Stimulated activated CD4-positive, alpha-beta T cell treated with anti-CD3 and anti-CD28 coated beads, Interleukin-4, amount 100 ng/mL, for 4 hours (primary cell): ENCODE measurements around the gene FAM120B.

Experiments
- DNase-seq, 2 experiments: peaks; one replicate each; pipeline ENCODE4 v3.0.0-alpha.2; 2020

FAM120B gene

DNA sequence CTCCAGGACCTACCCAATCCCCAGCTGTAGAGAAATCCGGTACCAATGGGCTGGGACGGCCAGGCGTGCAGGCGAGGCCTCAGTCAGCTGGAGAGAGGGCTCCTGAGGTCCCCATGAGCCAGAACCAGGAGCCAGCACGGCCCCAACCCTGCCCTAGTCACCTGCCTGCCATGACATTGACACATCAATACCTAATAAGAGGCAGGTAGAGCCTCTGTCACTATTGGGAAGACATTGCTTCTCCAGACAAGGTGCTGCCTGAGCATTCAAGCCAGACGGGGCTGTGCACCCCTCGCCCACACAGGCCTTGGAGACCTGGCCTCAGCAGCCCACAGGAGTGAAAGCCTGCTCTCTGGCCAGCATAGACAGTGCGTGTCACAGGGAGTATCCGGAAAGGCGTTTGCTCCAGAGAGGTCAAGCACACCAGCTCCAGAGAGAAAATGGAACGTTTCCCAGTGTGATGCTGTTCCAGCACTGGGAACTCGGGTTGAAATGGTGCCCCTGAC, 19.1 kb upstream of the FAM120B start:
- DNase-seq, result no peak

DNA sequence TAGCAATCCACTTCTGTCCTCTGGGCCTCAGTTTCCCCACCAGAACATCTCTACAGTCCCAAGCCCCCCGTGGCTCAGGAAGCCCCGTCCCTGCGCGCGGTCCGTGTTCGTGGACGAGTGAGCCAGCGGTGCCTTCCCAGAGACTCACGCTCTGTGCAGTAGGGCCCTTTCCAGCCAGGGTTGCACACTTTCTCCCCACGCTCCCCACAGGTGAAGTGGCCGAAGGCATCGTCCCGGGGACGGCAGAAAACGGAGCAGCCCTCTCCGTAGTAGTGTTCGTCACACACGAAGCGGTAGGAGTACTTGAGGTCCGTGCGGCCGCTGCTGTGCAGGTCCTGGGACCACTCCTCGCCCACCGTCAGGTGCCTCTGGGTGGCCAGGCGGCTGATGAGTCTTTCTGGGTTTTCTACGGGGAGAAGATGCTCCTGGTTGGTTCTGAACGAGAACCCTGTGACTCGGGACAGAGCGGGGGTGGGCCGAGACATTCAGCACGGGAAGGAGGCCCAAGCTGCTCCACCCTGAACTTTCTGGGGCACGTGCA, 18.4 kb upstream of the FAM120B start:
- DNase-seq, result no peak

DNA sequence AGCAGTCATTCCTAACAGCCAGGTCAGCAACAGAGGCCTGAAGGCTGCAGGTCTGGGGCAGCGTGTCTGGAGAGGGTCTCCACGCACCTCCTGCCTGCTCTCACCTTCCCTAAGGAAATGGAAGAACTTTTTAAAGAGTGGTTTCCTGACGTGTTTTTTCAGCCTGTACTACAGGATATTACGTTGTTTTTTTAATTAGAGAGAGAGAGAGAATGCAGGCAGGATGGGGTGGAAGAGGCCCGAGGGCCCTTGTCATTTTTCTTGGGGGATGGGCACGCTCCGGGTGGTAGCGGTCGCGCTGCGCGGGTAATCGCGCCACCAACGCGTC, 17.7 kb upstream of the FAM120B start:
- DNase-seq, result no peak

DNA sequence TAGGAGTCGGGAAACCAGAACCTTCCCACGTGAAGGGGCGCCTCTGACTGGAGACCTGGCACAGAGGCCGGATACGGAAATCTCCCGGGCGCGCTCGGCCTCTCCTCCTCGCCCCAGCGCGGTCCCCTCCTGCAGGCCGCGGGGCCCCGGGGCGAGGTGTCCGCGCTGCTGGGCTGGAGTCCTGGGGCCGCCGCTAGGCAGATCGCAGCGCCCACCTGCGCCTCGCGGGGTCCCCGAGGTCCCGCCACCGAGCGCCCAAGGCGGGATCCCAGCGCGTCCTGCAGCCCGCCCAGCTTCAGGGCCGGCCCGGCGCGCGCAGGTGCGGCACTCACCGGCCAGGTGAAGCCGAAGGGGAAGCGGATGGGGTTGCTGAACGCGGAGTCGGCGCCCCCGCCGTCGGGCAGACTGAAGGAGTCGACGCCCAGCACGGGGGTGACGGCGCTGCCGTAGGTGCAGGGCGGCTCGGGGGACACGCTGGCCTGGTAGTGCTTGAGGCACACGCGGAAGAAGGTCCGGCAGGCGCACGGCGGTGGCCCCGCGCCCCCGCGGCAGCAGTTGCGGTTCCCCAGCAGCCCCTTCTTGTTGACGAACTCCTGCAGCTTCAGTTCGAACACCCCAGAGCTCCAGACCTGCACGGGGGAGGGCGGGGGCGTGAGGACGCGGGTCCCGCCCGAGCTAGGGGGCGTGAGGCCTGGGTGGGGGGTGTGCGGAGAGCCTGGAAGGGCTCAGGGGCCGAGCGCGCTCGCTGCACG, 17.2 kb upstream of the FAM120B start:
- peak in 1 of 2 experiments; percentile 30 for DNase-seq

DNA sequence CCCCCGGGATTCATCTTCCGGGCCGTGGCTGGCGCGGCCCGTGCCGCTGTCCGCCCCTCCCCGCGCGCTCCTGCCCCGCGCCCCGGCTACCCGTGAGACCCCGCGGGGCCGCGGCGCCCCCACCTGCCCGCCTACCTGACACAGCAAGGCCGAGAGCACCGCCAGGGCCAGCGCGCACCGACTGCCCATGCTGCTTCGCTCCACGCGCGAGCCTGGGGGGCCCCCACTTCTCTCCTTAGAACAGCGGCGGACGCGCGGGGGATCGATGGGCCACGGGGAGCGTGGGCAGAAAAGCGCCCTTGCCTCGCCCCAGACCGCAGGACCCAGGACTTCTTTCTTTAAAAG, 16.6 kb upstream of the FAM120B start:
- DNase-seq, result no peak

DNA sequence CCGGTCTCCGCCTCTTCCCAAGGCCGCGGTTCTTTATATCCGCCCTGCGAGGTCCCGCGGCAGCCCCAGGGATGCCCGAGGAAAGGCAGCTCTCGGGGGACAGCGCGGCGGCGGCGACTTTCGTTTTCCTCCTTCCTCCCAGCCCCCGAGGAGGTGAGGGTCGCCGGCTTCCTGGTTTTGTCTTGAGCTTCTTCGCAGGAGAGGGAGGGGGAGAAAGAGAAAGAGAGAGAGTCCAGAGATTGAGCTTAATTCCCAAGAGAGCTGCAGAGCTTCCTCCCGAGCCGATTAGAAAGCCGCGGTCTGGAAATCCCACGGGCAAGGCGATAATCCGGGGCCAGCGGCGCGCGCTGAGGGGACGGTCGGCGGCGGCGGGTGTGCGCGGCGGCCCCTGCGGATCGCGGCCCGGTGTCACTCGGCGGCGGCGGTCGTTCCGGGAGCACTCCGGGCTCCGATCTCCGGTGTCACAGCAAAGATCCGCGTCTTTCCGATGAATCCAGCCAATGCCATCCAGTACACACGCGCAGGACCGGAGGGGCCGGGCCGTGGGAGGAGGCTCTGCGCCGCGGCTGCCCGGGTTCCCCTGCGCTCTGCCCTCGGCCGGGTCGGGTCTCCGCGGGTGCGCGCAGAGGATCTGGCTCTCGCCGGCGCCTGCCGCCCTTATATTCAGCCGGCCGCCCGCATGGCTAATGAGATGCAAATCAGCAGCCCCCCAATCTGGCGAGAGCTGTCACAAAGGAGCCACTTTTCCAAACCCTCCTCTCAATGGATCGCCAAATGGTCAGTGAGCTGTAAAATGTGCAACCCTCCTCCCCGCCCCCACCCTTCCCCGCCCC, 16.0 kb upstream of the FAM120B start, which contains the start of gene DLL1:
Gene DLL1, minus strand, starts transcription at position 783 of the 833 bp plus-strand sequence. CDS start 939 bp downstream, outside the sequence.
- peak; percentile 32 to 36 for DNase-seq

DNA sequence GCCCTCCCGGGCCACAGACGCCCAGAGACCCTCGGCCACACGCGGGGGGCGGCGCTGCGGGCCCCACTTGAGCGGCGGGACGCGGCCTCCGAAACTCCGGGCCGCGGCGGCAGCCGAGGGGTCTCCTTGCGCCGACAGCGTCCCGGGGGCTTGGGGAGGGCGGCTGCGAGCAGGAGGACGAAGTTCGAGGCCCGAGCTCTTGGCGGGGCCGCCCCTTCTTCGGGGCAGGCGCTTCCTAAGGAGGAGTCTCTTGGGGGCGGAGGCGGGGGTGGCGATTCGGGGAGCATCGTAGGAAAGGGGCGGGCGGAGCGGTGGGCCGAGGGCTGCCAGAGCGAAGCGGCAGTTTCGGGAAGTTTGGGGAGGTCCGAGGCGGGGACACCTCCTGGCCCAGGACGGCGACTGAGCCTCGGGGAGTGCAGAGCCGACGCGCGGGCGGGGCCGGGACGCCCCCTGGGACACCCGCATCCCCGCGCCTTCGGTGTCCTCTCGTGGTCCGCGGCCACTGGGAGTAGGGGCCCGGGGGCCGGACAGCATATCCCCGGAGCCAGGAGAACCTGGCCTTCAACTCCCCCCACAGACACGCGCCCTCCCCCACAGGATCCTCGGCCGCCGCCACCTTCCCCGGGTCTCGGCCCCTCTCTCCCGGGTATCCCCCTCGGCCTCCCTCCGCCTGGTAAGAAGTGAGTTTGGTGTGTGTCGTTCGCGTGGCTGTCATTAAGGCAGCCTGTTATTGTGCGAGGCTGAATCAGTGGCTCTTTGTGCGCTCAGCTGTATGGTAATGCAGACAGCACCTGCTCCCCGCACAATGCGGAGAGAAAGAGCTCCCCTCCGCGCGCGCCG, 15.1 kb upstream of the FAM120B start:
- DNase-seq, result peak; percentile 30 to 54

DNA sequence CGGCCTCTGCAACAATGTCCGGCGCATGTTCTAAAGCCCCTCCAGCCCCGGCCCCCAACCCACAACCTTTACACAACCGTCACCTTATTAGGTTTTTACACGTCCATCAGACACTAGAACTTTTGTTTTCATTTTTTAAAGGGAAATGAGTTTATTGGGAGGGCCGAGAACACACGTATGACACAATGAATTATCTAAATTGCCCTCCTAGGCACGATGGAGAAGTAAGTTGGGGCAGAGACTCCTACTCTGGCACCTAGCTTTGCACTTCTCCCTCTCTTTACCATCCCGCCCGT, 14.5 kb upstream of the FAM120B start:
- DNase-seq, result no peak

DNA sequence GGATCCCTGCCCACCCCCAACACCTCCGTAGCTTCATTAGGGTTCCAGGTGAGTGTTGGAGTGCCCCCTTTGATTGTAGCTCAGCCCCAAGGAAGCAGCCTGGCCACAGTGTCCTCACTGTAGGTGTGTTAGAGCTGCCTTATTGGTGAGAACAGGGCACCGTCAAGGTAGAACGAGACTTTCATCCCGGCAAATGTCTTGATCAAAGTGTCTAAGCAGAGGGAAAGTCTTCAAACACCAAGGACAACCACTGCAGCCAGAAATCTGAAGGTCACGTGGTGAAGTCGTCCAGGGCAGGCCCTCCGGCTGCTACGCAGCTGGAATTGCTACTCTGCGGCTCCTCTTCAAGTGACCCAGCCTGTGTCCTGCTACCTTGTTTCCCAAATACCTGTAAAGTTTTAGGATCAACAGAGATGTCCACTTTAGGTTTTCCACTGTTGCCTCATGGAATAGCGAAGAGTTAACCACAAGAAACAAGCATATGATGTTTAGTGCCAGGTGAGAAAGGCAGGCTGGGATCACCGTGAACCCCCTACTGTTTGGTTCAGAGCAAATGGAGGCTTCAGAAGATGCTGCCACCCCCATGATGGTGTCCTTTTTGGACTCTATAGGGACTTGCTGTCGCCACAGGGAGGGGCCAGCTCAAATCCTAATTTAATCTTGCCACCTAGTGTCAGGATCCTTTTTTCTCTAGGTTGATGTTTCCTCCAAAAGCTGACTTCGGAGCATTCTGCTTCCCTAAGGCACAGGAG, 14.0 kb upstream of the FAM120B start:
- DNase-seq, result no peak

DNA sequence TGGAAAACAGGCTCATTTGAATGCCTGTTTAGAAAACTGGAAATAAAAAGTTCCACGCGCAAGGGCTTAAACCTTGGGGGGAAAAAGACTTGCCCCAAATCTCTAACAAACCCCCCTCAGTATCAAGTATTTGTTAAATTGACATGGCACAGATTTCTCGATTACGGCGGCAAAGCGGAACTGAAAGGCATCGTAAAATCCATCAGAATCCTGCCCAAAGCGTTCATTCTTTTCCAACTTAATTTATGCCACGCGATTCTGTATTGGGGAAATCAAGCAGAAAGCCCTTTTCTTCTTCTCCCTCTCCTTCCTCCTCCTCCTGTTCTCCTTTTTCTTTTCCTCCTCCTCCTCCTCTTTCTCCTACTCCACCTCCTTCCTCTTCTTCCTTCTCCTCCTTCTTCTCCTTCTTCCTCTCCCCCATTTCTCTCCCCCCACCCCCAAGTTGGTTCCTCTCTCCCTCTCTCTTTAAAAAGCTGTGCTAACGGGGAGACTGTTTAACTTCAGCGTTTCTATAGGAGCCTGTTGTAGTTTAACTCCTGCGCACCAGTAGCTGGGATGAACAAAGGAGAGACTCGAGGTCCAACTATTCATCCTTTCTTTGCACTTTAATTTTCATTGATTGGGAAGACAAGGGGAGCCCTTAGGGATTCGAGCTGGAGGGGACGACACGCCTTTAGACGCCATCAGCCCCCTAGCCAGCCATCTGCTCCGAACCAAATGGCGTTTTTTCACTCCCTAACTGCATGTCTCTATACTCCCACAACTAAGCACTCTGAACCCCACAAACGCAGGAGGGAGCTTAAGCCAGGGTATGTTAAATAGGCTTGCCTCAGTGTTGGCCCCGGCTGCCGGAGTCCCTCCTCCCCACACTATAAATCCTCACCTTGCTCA, 13.0 kb upstream of the FAM120B start:
- no peak for DNase-seq

DNA sequence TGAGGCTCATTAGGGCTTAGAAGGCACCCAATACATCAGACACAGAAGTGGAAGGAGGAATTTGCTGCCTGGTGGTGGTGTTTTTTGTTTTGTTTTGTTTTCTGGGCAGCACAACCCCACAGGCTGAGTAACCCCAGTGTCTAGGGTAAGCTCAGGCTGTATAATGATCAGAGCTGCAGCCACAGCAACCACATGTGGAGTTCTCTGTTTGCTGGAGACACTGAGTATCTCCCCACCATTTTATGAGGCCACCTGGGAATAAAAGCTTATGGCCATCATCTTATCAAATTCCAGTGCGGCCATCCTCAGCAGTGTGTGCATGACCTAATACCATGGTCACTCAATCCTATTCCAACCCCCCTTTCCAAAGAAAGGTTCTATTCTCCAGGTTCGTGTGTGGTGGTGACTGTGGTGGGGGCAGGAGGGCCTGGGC, 12.2 kb upstream of the FAM120B start:
- DNase-seq, result no peak

DNA sequence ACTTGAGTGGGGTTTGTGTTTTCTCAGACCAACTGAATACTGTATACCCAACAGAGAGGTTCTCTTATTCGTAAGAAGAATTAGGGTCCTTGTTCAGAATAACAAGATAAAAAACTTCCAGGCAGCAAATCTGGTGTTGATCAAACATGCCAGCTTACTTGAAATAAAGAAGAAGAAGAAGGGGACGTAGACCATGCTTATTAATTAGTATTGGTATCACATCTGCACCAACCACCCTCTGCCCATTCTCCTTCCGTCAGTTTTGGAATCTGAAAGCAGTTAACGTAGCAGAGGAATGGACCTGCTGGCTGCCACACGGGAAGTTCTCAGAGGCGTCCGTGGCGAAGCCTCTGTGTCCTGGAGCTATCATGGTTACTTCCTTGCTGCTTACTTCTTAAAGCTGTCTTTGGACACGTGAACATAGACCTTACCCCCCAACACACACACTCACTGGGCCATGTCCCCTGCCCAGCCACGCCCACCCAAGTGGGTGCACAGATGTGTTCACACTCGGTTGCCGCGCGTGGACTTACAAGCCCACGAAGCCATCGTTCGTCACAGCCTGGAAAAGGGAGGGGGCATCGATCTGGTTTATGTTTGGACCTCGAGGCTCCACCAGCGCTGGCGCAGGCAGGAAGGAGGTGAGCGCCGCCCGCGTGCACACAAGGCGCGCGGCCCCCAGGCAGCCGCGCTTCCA, 11.6 kb upstream of the FAM120B start:
- peak in 1 of 2 experiments; percentile 23 for DNase-seq

DNA sequence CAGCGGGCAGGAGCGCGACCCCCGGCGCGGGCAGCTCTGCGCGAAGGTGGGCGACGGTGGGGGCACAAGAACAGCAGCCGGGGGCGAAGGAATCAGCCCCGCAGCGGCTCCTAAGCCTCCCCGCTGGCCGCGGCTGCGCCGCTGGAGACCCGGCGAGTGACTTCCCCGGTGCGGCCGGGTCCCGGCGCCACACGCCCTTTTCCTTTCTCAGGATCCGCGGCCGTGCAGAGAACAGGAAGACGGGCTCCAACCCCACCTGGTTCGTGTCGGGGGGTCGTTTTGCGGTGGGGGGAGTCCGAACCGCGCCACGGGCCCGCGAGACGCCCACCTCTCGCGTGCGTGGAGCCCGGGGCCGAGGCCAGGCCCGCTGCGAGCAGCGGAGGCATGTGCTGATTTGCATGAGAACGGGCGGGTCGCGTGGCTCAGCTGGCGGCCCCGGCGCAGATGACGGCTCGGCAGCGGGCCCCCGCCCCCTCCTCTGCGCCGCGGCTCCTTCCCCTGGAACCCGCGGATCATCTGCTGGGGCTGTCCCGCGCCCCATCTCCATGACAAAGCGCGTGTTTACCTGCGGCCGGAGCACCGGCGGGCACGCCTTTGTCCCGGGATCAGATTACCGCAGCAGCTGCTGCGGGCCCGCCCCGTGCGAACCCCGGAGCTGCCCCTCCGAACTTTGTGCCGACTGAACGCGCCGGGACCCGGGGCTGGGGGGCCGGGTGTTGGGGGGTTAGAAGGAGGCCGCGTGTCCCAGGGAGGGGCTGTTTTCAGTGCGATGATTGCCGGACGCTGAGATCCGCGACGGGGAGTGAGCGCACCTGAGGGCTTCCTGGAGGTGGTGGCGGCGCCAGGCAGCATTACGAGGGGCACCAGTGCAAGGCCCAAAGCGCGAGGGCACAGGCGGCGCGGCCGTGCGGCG, 10.8 kb upstream of the FAM120B start:
- peak; percentile 55 to 74 for DNase-seq

DNA sequence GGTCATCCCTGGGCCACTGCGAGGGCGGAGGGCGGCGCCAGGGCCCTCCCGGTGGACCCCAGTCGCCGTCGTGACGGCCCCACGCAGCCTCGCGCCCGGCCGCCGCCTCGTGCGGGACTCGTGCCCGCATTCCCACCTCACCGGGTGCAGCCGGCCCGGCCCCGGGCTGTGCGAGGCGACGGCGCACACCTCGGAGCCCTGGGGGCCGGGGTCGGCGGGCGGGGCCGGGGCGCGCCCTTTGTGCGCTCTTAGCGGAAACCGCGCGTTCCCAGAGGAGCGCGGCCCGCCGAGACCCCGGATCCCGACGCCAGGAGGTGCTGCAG, 10.2 kb upstream of the FAM120B start:
- no peak for DNase-seq

DNA sequence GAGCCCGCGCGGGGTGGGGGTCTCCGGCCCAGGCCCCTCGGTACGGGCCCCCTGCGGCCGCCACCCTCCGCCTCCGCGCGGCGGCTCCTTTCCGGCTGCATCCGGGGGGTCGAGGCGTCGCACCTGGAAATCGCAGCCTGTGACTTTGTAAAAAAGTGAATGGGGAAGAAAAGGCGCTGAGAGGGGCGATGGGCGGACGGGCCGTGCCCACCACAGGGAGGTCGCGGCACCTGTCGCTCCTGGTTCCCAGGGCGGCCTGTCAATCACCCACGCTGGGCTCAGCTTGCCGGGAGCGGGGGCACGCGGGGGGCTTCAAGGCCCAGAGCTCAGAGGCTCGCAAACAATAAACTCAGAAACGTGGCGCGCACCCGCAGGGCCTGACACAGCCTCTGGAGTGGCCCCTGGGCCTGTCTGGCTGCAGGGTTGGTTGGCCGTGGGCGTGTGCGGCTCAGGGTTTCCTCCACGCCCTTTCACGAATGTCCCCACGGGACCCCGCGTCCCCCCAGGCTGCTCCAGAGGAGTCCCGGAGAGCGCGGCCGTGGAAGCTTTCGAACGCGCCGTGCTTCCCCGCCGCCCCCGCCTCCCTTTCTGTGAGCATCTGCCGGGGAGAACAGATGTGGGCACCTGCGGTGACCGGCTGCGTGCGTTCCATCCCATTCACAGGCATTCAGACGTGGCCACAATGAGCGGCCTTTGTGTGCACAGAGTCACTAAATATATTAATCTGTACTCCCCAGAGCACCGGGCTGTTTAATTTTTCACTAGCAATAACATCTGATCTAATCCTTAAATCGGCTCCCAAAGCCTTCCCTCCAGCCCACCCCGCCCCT, 9.6 kb upstream of the FAM120B start:
- DNase-seq, result no peak

DNA sequence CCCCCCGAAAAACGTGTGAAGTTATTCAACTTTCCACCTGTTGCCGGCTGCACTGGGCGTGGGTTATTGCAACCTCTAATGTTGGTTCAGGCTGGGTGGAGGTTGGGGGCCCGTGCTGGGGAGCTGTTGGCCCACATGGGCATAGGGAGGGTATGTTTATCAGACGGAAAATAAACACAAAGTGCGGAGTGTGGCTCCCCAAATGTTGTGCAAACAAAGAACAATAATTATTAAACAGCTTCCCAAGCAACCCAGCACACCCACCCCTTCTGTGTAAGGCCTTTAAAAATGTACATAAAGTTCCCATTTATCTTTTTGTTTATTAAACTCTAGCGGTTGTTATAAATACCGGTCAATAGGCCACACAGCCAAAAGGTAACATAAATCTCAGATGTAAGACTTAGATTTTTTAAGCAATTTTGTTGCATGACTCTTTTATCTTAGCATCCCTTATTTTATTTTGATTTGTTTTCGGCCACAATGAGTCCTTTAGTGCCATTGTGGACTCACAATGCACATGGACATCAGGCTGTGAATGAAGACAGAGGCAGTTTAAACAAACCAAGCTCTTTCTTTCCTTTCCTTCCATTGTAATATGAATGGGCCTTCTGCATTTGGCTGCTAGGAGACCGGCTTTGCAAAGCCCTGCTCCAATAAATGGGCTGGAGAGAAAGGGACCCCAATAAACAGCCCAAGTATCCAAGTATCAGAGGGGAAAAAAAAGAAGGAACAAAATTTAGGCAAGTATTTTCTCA, 8.8 kb upstream of the FAM120B start:
- no peak for DNase-seq

DNA sequence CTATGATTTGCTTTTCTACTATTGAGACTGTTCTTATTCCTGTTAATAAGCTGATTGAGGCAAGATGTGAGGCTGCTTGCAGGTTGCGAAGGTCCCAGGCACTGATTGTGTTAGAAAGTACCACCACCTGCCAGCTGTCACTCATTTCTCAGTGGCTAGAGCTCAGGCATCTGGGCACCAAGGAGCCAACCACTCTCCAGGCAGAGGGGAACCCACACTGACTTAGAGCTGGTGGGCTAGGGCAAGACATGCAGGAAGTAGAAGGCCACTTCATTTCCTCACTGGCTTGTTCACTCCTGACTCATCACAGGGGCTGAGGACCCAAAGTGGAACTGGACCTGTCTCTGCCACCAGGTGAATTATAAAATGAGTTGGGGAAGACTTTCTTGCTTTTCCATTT, 7.9 kb upstream of the FAM120B start:
- DNase-seq, result no peak

DNA sequence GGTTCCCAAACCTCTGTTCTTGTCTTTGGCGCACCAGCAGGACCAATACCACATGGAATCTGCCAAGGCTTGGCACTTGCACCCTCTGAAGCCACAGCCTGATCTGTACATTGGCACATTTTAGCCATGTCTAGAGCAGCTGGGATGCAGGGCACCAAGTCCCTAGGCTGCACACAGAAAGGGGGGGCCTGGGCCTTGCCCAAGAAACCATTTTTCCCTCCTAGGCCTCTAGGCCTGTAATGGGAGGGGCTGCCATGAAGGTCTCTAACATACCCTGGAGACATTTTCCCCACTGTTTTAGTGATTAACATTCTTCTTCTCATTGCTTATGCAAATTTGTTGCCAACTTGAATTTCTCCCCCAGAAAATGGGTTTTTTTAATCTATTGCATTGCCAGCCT, 5.4 kb upstream of the FAM120B start:
- DNase-seq, result no peak
